HCT116 (cell line): Measurements from ENCODE around the gene GPAT3. TPM values are rescaled to one million over a fixed set of nuclear protein-coding genes. Genes with fewer than 3 reads are reported as not detected.
A peak's percentile ranks its signal among the peaks of the same experiment; 100 is the strongest.

Experiments used
- ATAC-seq: fragments of 200-7000 bp; cut with Tn5 transposase; 2 replicates; pipeline ENCODE4 v1.9.1; 2020; ENCODE audit warnings: mild to moderate bottlenecking, moderate library complexity
- BruUV-seq: library from RNA; stranded (reverse); fragments of 400-500 nt; replicated peaks from 2 replicates; lab custom pipeline; 2021; lab: Mats Ljungman, UMichigan
- CTCF ChIA-PET: fragments of 300-600 bp; sonication (Branson Sonifier 250); formaldehyde crosslinking; loops from one replicate; lab custom pipeline; 2021; ENCODE audit warnings: antibody characterized with exemption; lab: Charles Lee
- POLR2A ChIA-PET: fragments of 300-600, 350-600 bp; sonication (Branson Sonifier 250); formaldehyde crosslinking; loops from one replicate; lab custom pipeline; 2021; ENCODE audit warnings: antibody characterized with exemption; lab: Charles Lee
- RAD21 ChIA-PET, 2 experiments: fragments of 300-600 bp; sonication (Branson Sonifier 250); formaldehyde crosslinking; loops; one replicate each; lab custom pipeline; 2023; ENCODE audit warnings: low total read pairs in 2 of 2; ENCODE audit not compliant: uncharacterized antibody in 2 of 2, unreplicated experiment in 2 of 2, low non-redundant PET in 1 of 2; lab: Charles Lee
- DNase-seq: peaks from one replicate; pipeline ENCODE4 v3.0.0-alpha.2; 2010; ENCODE audit warnings: low read depth, low spot score
- H2AFZ ChIP-seq: fragments of 200-600 bp; shearing (Covaris generic), sonication (generic); 2 replicates; pipeline ENCODE4 v1.6.1; 2017; ENCODE audit warnings: low read depth, mixed run types, mixed read lengths, antibody characterized with exemption, low read length; ENCODE audit not compliant: poor library complexity, severe bottlenecking
- H3K27ac ChIP-seq: 2 replicates; pipeline ENCODE4 v1.5.1; 2012; ENCODE audit warnings: low read depth, low read length
- H3K27me3 ChIP-seq: fragments of 200-600 bp; sonication (generic); 2 replicates; pipeline ENCODE4 v1.6.1; 2016; ENCODE audit warnings: mixed run types, low read length, mixed read lengths; ENCODE audit not compliant: insufficient read depth
- H3K36me3 ChIP-seq, 2 experiments: fragments of 200-500 bp in 1 of 2; fragments of 200-600 bp in 1 of 2; sonication (Bioruptor generic) in 1 of 2; sonication (generic) in 1 of 2; 2 replicates each; pipeline versions ENCODE4 v1.5.1 to v1.6.1; 2014 to 2016; ENCODE audit warnings: low read length in 2 of 2, inconsistent platforms in 1 of 2, mixed read lengths in 1 of 2, mixed run types in 1 of 2; ENCODE audit not compliant: insufficient read depth in 2 of 2, control insufficient read depth in 1 of 2
- H3K4me1 ChIP-seq, 2 experiments: fragments of 200-600 bp in 1 of 2; sonication (generic) in 1 of 2; 2 replicates each; pipeline versions ENCODE4 v1.5.1 to v1.6.1; 2012 to 2017; ENCODE audit warnings: low read length in 2 of 2, inconsistent platforms in 1 of 2, mild to moderate bottlenecking in 1 of 2, mixed read lengths in 1 of 2, mixed run types in 1 of 2, moderate library complexity in 1 of 2; ENCODE audit not compliant: insufficient read depth in 2 of 2, control insufficient read depth in 1 of 2
- H3K4me2 ChIP-seq: fragments of 200-600 bp; sonication (generic); 2 replicates; pipeline ENCODE4 v1.6.1; 2017; ENCODE audit warnings: mixed run types, low read length, mixed read lengths
- H3K4me3 ChIP-seq, 2 experiments: fragments of 200-600 bp in 1 of 2; sonication (generic) in 1 of 2; replicated peaks in 1 of 2; 2 replicates each; pipeline ENCODE4 v1.5.1; 2011 to 2016; ENCODE audit warnings: low read length in 2 of 2, control low read depth in 1 of 2, low read depth in 1 of 2, mild to moderate bottlenecking in 1 of 2, mixed read lengths in 1 of 2, mixed run types in 1 of 2
- H3K79me2 ChIP-seq: fragments of 200-600 bp; sonication (generic); 2 replicates; pipeline ENCODE4 v1.6.1; 2017; ENCODE audit warnings: mild to moderate bottlenecking, mixed run types, low read length, moderate library complexity, mixed read lengths; ENCODE audit not compliant: insufficient read depth
- H3K9ac ChIP-seq: fragments of 200-600 bp; sonication (generic); 2 replicates; pipeline ENCODE4 v1.6.1; 2016; ENCODE audit warnings: low read length, mixed read lengths
- H3K9me2 ChIP-seq: fragments of 200-600 bp; sonication (generic), shearing (Covaris generic); 2 replicates; pipeline ENCODE4 v1.6.1; 2017; ENCODE audit warnings: mixed run types, mild to moderate bottlenecking, moderate library complexity; ENCODE audit not compliant: insufficient read depth
- H3K9me3 ChIP-seq, 2 experiments: fragments of 200-500 bp in 1 of 2; fragments of 200-600 bp in 1 of 2; sonication (Bioruptor generic) in 1 of 2; sonication (generic) in 1 of 2; 2 replicates each; pipeline ENCODE4 v1.6.1; 2014 to 2017; ENCODE audit warnings: low read length in 2 of 2, mixed read lengths in 2 of 2, inconsistent platforms in 1 of 2, low read depth in 1 of 2, mild to moderate bottlenecking in 1 of 2, mixed run types in 1 of 2, moderate library complexity in 1 of 2; ENCODE audit not compliant: control insufficient read depth in 1 of 2, insufficient read depth in 1 of 2
- H4K20me1 ChIP-seq: fragments of 200-600 bp; sonication (generic), shearing (Covaris generic); 2 replicates; pipeline ENCODE4 v1.6.1; 2017; ENCODE audit warnings: mixed run types, mild to moderate bottlenecking, moderate library complexity; ENCODE audit not compliant: insufficient read depth
- CBX3 ChIP-seq: IDR thresholded peaks from 2 replicates; pipeline ENCODE4 v1.6.1; 2012; ENCODE audit warnings: low read depth
- REST ChIP-seq: IDR thresholded peaks from 2 replicates; pipeline ENCODE4 v1.6.1; 2012; ENCODE audit warnings: low read depth
- SIN3A ChIP-seq: IDR thresholded peaks from 2 replicates; pipeline ENCODE4 v1.6.1; 2012; ENCODE audit warnings: low read depth
- YY1 ChIP-seq: IDR thresholded peaks from 2 replicates; pipeline ENCODE4 v1.6.1; 2011; ENCODE audit warnings: low read length, low read depth, moderate library complexity, mild to moderate bottlenecking; ENCODE audit not compliant: insufficient replicate concordance; ENCODE audit errors: extremely low read depth
- intact Hi-C: fragments of 100-400 bp; cut with micrococcal nuclease; formaldehyde crosslinking; loops from 2 replicates; pipeline ENCODE4 v1.10.0; 2022
- total RNA-seq: library from RNA; stranded (reverse); gene quantifications from one replicate; pipeline ENCODE4 v1.2.1, GENCODE V29; 2021; ENCODE audit not compliant: unreplicated experiment

The GPAT3 gene
- total RNA-seq, 1 experiment from 2014 or later, result 36.7 TPM

- TF ChIP-seq REST (no peak), SIN3A (no peak)
Observed at GRCh38 chr4:83522239-83522638, 13.7 kb upstream of the GPAT3 start (continued).

- no peaks in the 10 kb centered on the region for H4K20me1 ChIP-seq
- no peaks in the 10 kb centered on the region for H3K27me3 ChIP-seq
- no peak overlapping the region for H3K9ac ChIP-seq
- no peaks in the 10 kb centered on the region for H3K9me3 ChIP-seq
- DNase-seq, result no peak
- no peak overlapping the region for H3K4me2 ChIP-seq
- POLR2A ChIA-PET, result no interaction called here
- no peaks in the 10 kb centered on the region for H3K79me2 ChIP-seq
- no peaks in the 10 kb centered on the region for H3K4me1 ChIP-seq
- no peak overlapping the region for H2AFZ ChIP-seq
- RAD21 ChIA-PET, result no interaction called here
- CTCF ChIA-PET, result no interaction called here
- no TSS peak for BruUV-seq
- no peaks in the 10 kb centered on the region for H3K9me2 ChIP-seq
- H3K36me3 ChIP-seq, result no peaks in the 10 kb centered on the region
- H3K4me3 ChIP-seq, result no peak overlapping the region
- ATAC-seq, result no peak
- H3K27ac ChIP-seq, result no peak overlapping the region
- intact Hi-C loops, result loop anchor here (2.0 kb wide), 1 partner anchor 41 kb away; no protein-coding TSS in a partner anchor
- TF ChIP-seq YY1 (no peak), CBX3 (peak; percentile 55; the same call in 1 of the 2 replicates)
Observed at GRCh38 chr4:83527671-83528070, 8.2 kb upstream of the GPAT3 start.
